ENCODE measurements around the gene ARHGAP44.

ARHGAP44 gene

GRCh38 chr17:12794919-12795532 lies 5.7 kb downstream of the ARHGAP44 start:
- Histone ChIP-seq H3K4me2 (ENCODE audit: insufficient read depth, low read length) (no peak overlapping the region), H3K4me3 (ENCODE audit: low read depth in 1 of 2, low read length in 2 of 2) (no peak overlapping the region), H3K9ac (ENCODE audit: low read depth, low read length) (no peak overlapping the region), H4K20me1 (ENCODE audit: insufficient read depth, low read length) (no peaks in the 10 kb centered on the region), H2AFZ (ENCODE audit: low read depth, low read length) (no peak overlapping the region), H3K9me3 (ENCODE audit: insufficient read depth, low read length, severe bottlenecking) (no peaks in the 10 kb centered on the region), H3K27ac (ENCODE audit: low read length) (no peak overlapping the region), H3K36me3 (ENCODE audit: insufficient read depth, low read length) (no peaks in the 10 kb centered on the region), H3K79me2 (ENCODE audit: insufficient read depth, low read length) (no peaks in the 10 kb centered on the region), H3K27me3 (ENCODE audit: insufficient read depth, low read length, poor library complexity) (no peaks in the 10 kb centered on the region), H3K4me1 (ENCODE audit: insufficient read depth, low read length) (no peaks in the 10 kb centered on the region)
- DNase-seq (no peak), ATAC-seq (ENCODE audit: insufficient read depth, low read depth) (no peak)
- no peak for TF ChIP-seq CTCF (IDR thresholded peaks at IDR 0.05; ENCODE audit: borderline replicate concordance, extremely low read depth, low read length, poor library complexity, severe bottlenecking)
- no peak for TF ChIP-seq EZH2 (IDR thresholded peaks at IDR 0.05; ENCODE audit: borderline replicate concordance, low read depth, low read length, severe bottlenecking)

GRCh38 chr17:12800855-12801365 lies 11.6 kb downstream of the ARHGAP44 start:
- Histone ChIP-seq H3K4me2 (ENCODE audit: insufficient read depth, low read length) (no peak overlapping the region), H3K27me3 (ENCODE audit: insufficient read depth, low read length, poor library complexity) (no peaks in the 10 kb centered on the region), H3K4me3 (ENCODE audit: low read depth in 1 of 2, low read length in 2 of 2) (no peak overlapping the region), H4K20me1 (ENCODE audit: insufficient read depth, low read length) (no peaks in the 10 kb centered on the region), H2AFZ (ENCODE audit: low read depth, low read length) (no peak overlapping the region), H3K9me3 (ENCODE audit: insufficient read depth, low read length, severe bottlenecking) (no peaks in the 10 kb centered on the region), H3K27ac (ENCODE audit: low read length) (no peak overlapping the region), H3K36me3 (ENCODE audit: insufficient read depth, low read length) (no peaks in the 10 kb centered on the region), H3K4me1 (ENCODE audit: insufficient read depth, low read length) (no peaks in the 10 kb centered on the region), H3K79me2 (ENCODE audit: insufficient read depth, low read length) (no peaks in the 10 kb centered on the region), H3K9ac (ENCODE audit: low read depth, low read length) (no peak overlapping the region)
- no peak for TF ChIP-seq EZH2 (IDR thresholded peaks at IDR 0.05; ENCODE audit: borderline replicate concordance, low read depth, low read length, severe bottlenecking)
- no peak for TF ChIP-seq CTCF (IDR thresholded peaks at IDR 0.05; ENCODE audit: borderline replicate concordance, extremely low read depth, low read length, poor library complexity, severe bottlenecking)
- no peak for ATAC-seq (ENCODE audit: insufficient read depth, low read depth)
- no peak for DNase-seq

GRCh38 chr17:12806630-12807029 lies 17.3 kb downstream of the ARHGAP44 start:
- H3K9me3 ChIP-seq (ENCODE audit: insufficient read depth, low read length, severe bottlenecking), result peaks cover 4% of the 10 kb centered on the region
- no peak for ATAC-seq (ENCODE audit: insufficient read depth, low read depth)
- H3K4me1 ChIP-seq (ENCODE audit: insufficient read depth, low read length), result no peaks in the 10 kb centered on the region
- no peak overlapping the region for H3K4me2 ChIP-seq (ENCODE audit: insufficient read depth, low read length)
- no peak overlapping the region for H3K27ac ChIP-seq (ENCODE audit: low read length)
- TF ChIP-seq EZH2 (IDR thresholded peaks at IDR 0.05; ENCODE audit: borderline replicate concordance, low read depth, low read length, severe bottlenecking) (no peak), CTCF (IDR thresholded peaks at IDR 0.05; ENCODE audit: borderline replicate concordance, extremely low read depth, low read length, poor library complexity, severe bottlenecking) (no peak)
- H3K27me3 ChIP-seq (ENCODE audit: insufficient read depth, low read length, poor library complexity), result no peaks in the 10 kb centered on the region
- H3K79me2 ChIP-seq (ENCODE audit: insufficient read depth, low read length), result no peaks in the 10 kb centered on the region
- H2AFZ ChIP-seq (ENCODE audit: low read depth, low read length), result no peak overlapping the region
- H3K36me3 ChIP-seq (ENCODE audit: insufficient read depth, low read length), result no peaks in the 10 kb centered on the region
- H3K9ac ChIP-seq (ENCODE audit: low read depth, low read length), result no peak overlapping the region
- no peak overlapping the region for H3K4me3 ChIP-seq (ENCODE audit: low read depth in 1 of 2, low read length in 2 of 2)
- H4K20me1 ChIP-seq (ENCODE audit: insufficient read depth, low read length), result no peaks in the 10 kb centered on the region
- no peak for DNase-seq
